Measurements from ENCODE around the gene FHOD3. TPM values are rescaled to one million over a fixed set of nuclear protein-coding genes. Genes with fewer than 3 reads are reported as not detected.
"Not testable (repeated sequence)": the region's sequence is repeated elsewhere in the genome, so short reads cannot be mapped to it uniquely, and the experiment has no call there.

FHOD3 gene
- total RNA-seq, 1 experiment from 2014 or later, result 23.1 TPM

DNA sequence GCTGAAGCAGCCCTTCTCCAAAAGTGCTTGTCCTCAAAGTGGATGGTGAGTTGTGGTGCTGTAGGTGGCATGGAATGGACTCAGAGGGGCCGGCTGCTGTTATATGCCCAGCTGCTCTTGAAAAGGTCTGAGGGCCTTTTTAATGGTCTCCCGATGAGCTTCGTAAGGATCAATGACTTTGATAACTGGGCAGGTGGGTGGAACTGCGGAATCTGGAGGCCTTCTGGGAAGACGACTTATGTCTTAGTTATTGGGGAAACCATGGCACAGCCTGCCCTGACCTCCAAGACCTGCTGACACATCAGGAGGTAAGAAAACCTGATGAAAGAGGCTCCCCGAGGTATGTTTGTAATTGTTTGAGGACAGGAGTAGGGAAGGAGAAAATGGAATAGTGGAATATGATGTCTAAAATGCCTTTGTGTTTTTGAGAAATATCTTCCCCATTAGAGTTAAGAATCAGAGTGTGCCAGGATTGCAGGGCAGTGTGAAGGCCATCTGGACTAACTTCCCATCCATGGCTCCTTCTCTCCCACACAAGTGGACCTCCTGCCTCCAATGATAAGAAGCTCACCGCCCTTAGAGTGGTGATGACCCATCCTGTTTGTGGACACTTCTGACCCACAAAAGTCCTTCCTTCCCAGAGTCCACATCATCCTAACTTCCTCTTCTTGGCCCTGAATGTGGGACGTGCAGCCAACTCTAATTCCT lies 236.1 kb downstream of the FHOD3 start:
- no peak for DNase-seq (ENCODE audit: extremely low read depth, low read depth)

DNA sequence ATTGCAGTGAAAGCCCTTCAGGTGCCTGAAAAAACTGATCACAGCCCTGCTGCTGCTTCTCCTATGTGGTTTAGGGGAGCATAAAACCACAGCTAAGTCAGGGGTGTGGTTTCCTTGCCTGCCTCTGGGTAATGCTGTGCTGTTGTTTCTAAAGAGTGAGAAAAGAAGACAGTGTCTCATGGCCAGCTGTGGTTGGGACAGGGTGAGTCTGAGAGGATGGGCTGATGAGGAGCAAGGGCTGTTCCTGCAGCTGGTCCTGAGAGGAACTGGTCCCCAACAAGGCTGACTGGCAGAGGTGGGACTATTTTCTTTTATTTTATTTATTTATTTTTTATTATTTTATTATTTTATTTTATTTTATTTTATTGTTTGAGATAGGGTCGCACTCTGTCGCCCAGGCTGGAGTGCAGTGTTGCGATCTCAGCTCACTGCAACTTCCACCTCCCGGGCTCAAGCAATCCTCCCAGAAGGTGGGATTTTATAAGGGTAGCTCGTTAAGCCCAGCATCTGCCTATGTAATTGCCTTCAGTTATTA lies 236.7 kb downstream of the FHOD3 start:
- DNase-seq (ENCODE audit: extremely low read depth, low read depth), result no peak

DNA sequence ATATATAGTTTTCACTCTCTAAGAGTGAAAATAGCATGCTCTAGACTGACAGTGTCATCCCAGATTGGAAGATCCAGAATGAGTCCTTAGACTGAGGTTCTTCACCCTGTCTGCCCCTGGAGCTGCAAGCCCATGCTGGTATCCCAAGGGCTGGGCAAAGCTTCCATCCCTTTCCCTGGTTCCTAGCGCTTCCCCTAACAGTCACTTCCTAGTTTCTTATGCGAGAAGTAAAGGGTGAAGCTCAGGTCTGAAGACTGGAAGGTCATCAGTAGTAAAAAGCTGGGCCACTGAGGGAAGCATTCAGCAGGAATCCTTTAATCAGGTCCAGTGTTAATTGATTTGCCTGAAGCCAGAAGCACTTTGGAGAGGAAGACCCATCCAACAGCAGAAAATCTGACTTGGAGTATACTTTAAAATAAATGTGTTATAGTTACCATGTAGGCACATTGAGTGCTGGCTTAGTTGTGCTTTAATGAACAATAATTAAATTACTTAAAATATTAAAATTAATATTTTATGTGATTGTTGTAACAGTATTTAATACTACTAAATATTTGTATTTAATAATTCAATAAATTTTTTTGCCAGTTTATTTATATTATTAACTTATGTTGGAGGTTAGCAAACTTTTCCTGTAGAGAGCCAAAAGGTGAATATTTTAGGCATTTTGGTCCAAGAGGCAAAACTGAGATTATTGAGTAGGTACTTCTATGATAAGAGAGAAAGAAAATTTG lies 237.9 kb downstream of the FHOD3 start:
- DNase-seq (ENCODE audit: extremely low read depth, low read depth), result no peak

DNA sequence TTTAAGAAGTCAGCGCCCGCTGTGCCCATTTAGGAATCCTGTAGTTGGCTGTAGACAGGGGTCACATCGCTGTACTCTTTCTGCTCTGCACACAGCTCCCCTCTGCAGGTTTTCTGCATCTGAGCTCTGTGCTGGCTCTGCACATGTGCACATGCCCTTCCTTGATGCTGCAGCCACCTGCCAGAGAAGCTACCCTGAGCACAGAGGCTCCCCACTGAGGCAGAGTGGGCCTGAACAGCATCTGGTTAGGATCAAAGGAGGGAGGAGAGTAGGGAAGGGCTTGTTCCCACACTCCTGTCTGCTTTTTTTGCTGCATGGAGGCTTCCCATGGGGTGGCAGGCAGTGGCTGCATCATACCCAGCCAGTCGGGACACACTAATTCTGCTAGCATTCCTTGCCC lies 238.9 kb downstream of the FHOD3 start:
- no peak for DNase-seq (ENCODE audit: extremely low read depth, low read depth)

DNA sequence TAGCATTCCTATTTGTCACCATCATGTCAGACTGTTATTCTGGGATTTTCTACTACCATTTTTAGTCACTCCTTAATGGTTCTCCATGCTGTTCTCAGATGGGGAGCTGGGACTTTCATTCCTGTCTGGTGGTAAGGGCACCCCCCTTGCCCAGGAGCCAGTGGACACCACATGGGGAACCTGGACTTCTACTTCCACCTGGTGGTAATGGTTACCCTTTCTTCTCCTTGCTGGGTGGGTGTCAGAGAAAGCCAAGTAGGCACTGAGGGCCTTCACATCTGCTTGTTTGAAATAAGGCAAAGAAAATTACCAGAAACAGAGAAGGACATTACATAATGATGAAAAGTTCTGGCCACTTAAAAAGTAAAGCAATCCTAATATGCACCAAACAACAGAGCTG lies 239.8 kb downstream of the FHOD3 start:
- no peak for DNase-seq (ENCODE audit: extremely low read depth, low read depth)

DNA sequence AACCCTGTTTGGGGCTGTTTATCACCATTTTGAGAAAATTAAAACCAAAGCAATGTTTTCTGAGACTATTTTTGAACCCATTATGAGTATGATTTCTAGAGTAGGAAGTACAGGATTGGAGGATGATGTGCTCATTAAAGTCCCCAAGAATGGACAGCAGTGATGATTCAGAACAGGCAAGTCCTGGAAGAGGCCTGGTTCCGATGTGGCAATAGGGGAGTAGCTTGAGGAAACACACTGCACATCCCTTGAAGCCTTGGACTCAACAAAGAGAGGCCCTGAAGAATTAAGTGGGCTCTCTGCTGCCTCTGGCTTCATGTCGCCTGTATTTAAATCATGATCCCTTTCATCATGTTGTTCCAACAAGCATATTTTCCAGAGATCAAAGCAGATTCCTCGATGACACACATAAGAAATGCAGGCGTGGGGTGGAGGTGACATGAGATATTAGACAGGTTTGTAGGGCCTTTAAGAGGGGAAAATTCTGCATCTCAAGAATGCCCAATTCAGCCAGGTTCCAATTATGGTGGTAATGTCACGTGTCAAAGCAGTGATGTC lies 242.2 kb downstream of the FHOD3 start:
- DNase-seq (ENCODE audit: extremely low read depth, low read depth), result no peak

DNA sequence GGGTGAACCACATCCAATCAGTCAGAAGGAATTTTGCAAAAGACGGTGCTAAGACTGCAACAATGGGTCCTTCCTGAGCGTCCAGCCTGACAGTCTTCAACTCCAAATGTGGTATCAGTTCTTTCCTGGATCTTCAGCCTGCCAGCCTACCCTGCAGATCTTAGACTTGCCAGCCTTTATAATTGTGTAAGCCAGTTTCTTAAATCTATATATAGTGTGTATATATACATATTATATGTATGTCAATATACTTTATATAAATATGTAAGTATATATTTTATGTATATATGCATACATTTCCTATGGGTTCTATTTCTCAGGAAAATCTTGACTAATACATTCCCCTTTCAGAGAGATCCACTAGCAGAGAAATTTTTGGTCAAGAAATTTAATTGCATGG lies 245.5 kb downstream of the FHOD3 start:
- DNase-seq (ENCODE audit: extremely low read depth, low read depth), result no peak

DNA sequence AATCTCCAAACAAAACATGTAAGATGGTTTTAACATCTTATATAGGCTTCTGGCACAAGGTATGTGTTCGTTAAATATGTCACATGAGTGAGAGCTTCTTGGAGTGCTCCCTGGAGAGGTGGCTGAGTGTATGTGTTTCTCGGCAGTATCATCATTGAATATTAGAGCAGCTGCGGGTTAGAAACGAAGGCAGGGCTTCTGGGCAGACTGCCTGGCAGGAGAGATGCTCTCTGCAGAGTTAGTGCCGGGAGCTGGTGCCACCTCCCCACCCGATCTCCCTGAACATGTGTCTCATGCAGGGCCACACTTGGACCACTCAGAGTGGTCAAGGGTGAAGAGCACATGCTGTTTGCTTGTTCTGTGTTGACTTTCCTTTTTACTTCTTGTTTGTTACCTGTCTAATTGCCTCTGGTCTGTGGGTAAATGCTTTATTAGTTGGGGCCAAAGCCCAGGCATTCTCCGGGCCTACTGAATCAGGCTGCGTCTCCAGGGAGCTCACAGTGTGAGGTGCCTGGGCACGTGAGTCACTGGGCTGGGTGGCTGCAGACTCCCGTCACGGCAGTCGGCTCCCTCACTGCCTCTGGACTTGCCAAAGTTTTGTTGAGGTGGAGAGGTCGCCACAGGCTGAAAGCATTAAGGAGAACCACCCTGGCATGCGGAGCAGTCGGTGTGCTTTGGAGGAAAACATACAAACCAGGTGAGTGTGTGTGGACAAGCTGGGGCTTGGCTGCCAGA lies 246.6 kb downstream of the FHOD3 start:
- DNase-seq (ENCODE audit: extremely low read depth, low read depth), result no peak

DNA sequence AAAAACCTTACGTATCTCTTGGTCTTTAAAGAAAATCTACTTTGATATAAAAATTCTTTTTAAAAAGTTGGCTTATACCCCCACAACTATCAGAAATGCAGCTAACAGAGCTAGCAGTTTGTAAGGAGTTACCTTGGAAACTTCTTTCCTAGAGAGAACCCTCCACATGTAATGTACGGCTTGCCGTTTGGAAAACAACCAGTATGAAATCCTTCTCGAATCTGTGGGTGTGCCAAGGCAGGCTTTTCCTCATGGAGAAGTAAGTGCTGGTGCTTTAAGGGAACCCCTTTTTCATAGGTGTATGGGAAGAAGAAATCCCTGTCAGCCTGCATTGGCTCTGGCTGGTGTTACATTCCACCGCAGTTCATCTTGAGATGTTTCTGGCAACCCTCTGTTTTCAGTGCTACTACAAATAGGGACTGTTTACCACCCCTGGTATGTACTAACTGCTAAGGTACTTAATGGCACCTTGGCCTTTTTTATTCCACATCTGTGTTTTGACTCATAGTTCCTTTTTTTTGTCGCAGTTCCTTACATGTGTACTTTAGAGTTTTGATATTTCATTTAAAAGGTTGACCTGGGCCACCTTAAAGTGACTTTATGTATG lies 248.4 kb downstream of the FHOD3 start:
- no peak for DNase-seq (ENCODE audit: extremely low read depth, low read depth)

DNA sequence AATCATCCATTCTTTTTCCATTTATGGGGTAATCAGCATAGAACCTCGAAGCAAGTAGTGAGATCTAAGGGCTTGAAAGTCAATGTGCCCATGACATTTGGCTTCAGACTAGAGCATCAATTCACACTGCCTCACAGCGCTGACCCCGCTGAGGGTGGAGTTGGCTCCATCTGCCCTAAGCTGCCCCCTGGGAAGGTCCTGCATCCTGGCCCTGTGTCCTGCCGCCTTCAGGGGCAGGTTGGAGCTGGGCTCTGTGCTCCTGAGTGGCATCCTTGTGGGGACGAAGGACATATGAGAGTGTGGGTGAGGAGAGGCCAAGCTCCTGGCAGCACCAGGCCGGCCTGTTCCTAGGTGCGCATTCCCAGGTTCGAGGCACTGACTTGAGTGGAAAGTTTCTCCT lies 249.4 kb downstream of the FHOD3 start:
- no peak for DNase-seq (ENCODE audit: extremely low read depth, low read depth)

DNA sequence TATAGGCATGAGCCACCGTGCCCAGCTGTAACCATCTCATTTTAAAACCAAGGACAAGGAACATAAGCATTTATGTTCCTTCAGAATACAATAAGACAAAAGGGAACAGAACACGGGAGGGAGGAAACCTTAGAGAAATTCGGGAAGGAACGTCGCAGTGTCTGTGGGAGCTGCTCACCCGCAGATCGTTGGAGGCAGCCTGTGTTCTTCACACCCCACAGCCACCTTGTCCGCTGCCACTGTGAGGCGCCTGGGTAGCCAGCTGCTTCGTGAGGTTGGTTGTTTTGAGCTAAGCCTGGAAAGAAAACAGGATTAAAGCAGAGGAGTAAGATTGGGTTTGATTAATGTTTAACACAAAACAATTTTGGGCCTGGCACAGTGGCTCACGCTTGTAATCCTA lies 250.0 kb downstream of the FHOD3 start:
- no peak for DNase-seq (ENCODE audit: extremely low read depth, low read depth)

DNA sequence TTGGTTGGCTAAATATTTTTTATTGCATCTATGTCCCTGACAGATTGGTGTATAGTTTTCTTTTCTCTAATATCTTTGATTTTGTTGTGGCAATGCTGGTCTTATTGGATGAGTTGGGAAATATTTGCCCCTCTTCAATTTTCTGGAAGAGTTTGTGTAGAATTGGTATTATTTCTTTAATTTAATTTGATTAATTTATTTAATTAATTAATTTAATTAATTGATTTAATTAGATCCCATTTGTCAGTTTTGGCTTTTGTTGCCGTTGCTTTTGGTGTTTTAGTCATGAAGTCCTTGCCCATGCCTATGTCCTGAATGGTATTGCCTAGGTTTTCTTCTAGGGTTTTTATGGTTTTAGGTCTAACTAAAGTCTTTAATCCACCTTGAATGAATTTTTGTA lies 253.8 kb downstream of the FHOD3 start:
- not testable (repeated sequence) for DNase-seq (ENCODE audit: extremely low read depth, low read depth)

DNA sequence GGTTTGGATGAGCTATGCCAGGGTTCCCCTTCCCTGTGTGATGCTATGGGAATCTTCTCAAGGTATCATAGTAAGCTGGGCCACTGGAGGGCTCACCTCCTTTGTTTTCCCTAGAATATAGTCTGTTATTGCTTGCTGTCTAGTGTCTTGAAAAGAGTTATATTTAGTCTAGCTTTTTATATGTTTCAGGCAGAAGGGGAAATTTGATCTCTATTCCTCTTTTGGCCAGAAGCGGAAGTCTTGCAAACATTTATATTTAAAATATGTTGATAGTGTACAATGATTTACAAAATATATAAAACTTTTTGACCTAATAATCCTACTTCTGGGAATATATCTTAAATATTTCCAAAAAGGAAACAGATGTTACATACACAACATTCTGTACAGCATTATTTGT lies 260.7 kb downstream of the FHOD3 start:
- no peak for DNase-seq (ENCODE audit: extremely low read depth, low read depth)

DNA sequence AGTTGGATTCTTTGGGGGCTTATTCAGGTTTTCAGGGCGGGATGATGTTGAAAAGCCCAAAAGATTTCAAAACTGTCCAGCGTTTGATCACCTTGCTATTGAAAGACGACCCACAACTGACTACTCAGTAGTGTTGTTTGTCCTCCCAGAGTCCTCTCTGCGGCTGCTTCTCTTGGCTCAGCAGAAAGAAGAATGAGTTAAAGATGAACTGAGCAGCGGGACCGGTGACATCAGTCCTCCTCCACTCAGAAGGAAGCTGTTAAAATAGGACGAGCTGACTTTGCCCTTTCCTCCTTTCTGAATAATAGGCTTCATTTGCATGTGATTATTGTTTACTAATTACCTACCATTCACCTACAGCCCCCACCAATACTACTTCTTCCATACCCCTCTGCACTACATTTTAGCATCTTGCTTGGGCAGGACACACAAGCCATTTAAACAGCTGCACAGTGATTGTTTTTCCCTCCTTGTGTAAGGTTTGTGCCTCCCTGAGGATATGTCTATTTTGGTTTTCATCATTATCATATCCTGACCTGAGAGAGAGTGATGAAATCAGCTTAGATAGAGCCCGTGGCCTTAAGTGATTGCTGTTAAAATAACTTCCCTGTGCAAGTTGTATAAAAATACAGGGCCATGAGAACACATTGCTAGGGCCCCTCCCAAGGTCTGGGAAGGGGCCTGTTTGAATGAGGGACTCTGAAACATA lies 261.8 kb downstream of the FHOD3 start:
- DNase-seq (ENCODE audit: extremely low read depth, low read depth), result no peak

DNA sequence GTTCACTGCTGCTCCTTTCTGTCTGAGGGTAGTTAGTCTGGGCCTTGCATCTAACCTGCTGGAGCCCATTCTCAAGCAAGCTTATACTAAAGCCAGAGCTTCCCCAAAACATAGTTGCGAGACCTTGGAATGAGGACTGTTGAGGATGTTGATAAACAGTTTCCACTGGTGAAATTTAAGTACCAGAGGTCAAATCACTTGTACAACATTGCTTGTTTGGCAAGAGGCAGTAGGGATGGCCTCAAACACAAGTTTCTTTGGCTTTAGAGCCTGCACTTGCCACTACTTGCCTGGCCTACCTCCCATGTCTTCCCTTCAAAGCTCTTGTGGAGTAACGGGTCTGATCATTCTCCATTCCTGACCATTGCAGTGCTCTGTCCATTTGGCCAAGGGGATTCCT lies 262.7 kb downstream of the FHOD3 start:
- DNase-seq (ENCODE audit: extremely low read depth, low read depth), result no peak

DNA sequence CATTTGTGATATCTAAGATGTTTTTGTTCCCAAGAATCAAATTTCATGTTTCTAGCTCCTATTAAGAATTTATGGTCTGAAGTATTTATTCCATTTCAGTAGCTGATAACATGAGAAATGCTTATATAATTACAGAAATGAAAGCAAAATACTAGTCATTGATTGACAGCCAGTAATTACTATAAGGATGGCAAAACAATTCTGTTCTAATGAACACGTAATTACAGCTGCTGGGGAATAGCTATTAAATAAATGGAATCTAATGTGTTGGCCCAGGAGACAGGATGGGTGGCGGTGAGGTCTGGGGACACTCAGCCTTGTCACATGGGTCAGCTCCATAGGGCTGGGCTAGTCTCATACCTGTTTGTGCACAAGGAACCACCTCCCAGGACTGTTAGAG lies 263.5 kb downstream of the FHOD3 start:
- DNase-seq (ENCODE audit: extremely low read depth, low read depth), result no peak

DNA sequence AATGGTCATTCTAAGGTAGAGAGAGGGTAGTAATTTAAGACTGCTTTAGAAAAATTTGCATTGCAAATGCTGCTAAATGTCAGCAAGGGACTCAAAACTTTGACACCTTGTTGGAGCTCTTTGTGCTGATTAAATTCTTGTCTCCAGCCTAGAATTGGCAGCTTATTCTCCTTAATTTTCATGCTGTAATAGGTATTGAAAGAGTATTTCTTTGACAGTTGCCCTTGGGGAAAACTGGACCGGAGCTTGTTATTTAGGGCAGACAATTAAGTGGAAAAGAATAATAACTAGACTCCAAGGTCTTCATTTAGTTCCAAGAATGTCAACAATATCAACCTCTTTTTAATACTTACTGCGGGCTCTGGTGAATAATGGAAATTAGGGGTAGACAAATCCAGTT lies 267.3 kb downstream of the FHOD3 start:
- no peak for DNase-seq (ENCODE audit: extremely low read depth, low read depth)

DNA sequence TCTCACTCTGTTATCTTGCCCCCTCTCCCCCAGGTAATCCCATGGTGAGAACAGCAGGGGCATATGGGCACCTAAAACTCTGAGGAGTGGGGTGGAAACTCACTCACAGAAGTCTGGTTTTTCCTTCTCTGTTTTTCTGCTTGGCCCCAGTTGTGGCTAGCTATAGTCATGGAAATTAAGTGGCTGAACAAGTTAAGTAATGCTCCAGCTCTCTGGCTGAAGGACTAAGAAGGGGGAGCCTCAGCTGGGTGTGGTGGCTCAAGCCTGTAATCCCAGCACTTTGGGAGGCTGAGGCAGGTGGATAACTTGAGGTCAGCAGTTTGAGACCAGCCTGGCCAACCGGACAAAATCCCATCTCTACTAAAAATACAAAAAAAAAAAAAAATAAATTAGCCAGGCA lies 270.3 kb downstream of the FHOD3 start:
- no peak for DNase-seq (ENCODE audit: extremely low read depth, low read depth)

DNA sequence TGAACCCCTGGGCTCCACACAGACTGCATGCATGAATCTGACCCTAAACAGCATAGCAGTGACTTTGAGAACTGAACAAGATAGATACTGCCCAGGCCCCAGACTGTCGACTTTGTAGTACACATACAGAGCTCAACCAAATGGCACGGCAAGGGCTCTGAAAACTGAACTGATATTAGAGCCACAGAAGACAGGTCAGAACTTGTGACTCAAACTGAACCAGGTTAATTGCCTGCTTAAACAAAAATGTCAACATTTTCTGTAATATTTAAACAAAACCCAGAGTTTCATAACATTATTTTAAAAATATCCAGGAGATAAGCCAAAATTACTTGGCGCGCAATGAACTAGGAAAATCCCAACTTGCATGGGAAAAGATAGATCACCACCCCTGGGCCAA lies 271.0 kb downstream of the FHOD3 start:
- DNase-seq (ENCODE audit: extremely low read depth, low read depth), result no peak

Measured in NCI-H460 (cell line).